Liver (tissue), 3 donors: ENCODE measurements around the gene FAM193A.

Experiments used
- ATF3 ChIP-seq: IDR thresholded peaks from 2 replicates; pipeline ENCODE4 v1.6.1; 2016; ENCODE audit warnings: antibody characterized with exemption
- GABPA ChIP-seq, 2 donors: IDR thresholded peaks in 1 of 2; conservative IDR thresholded peaks in 1 of 2; 2 replicates each; pipeline ENCODE4 v1.6.1; 2016; ENCODE audit warnings: antibody characterized with exemption in 2 of 2, mild to moderate bottlenecking in 1 of 2, moderate library complexity in 1 of 2
- REST ChIP-seq: IDR thresholded peaks from 2 replicates; pipeline ENCODE4 v1.6.1; 2016; ENCODE audit warnings: antibody characterized with exemption, mild to moderate bottlenecking
- SP1 ChIP-seq: IDR thresholded peaks from 2 replicates; pipeline ENCODE4 v1.6.1; 2018; ENCODE audit warnings: antibody characterized with exemption, mild to moderate bottlenecking
- TAF1 ChIP-seq: conservative IDR thresholded peaks from 2 replicates; pipeline ENCODE4 v1.6.1; 2016; ENCODE audit warnings: antibody characterized with exemption, mild to moderate bottlenecking
- YY1 ChIP-seq: IDR thresholded peaks from 2 replicates; pipeline ENCODE4 v1.6.1; 2016; ENCODE audit warnings: antibody characterized with exemption, mild to moderate bottlenecking
- TF ChIP-seq, protein P1 (sequence below): fragments of 150-350 bp; IDR thresholded peaks from 2 replicates; pipeline ENCODE4 v1.5.1; 2017; ENCODE audit warnings: improper control_type of control experiment, low read depth, low read length; ENCODE audit not compliant: missing input control
- TF ChIP-seq, protein P2 (sequence below): IDR thresholded peaks from 2 replicates; pipeline ENCODE4 v1.6.1; 2016; ENCODE audit warnings: antibody characterized with exemption
- TF ChIP-seq, protein P3 (sequence below): IDR thresholded peaks from 2 replicates; pipeline ENCODE4 v1.6.1; 2016; ENCODE audit warnings: antibody characterized with exemption
- donor health status: healthy.
- donor health status: healthy.

- TF ChIP-seq, protein P1, sequence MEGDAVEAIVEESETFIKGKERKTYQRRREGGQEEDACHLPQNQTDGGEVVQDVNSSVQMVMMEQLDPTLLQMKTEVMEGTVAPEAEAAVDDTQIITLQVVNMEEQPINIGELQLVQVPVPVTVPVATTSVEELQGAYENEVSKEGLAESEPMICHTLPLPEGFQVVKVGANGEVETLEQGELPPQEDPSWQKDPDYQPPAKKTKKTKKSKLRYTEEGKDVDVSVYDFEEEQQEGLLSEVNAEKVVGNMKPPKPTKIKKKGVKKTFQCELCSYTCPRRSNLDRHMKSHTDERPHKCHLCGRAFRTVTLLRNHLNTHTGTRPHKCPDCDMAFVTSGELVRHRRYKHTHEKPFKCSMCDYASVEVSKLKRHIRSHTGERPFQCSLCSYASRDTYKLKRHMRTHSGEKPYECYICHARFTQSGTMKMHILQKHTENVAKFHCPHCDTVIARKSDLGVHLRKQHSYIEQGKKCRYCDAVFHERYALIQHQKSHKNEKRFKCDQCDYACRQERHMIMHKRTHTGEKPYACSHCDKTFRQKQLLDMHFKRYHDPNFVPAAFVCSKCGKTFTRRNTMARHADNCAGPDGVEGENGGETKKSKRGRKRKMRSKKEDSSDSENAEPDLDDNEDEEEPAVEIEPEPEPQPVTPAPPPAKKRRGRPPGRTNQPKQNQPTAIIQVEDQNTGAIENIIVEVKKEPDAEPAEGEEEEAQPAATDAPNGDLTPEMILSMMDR: no peak
- TF ChIP-seq YY1 (no peak), TAF1 (no peak), SP1 (no peak), GABPA (IDR thresholded peaks at IDR 0.05 in 1 of 2, conservative IDR thresholded peaks at IDR 0.05 in 1 of 2) (no peak), REST (no peak), ATF3 (no peak)
- TF ChIP-seq, protein P2, sequence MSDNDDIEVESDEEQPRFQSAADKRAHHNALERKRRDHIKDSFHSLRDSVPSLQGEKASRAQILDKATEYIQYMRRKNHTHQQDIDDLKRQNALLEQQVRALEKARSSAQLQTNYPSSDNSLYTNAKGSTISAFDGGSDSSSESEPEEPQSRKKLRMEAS: no peak
- TF ChIP-seq, protein P3, sequence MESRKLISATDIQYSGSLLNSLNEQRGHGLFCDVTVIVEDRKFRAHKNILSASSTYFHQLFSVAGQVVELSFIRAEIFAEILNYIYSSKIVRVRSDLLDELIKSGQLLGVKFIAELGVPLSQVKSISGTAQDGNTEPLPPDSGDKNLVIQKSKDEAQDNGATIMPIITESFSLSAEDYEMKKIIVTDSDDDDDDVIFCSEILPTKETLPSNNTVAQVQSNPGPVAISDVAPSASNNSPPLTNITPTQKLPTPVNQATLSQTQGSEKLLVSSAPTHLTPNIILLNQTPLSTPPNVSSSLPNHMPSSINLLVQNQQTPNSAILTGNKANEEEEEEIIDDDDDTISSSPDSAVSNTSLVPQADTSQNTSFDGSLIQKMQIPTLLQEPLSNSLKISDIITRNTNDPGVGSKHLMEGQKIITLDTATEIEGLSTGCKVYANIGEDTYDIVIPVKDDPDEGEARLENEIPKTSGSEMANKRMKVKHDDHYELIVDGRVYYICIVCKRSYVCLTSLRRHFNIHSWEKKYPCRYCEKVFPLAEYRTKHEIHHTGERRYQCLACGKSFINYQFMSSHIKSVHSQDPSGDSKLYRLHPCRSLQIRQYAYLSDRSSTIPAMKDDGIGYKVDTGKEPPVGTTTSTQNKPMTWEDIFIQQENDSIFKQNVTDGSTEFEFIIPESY: no peak
These were observed 39.1 kb upstream of the FAM193A start for GRCh38 chr4:2497324-2497723.
